Bronchial epithelial cell (primary cell): ENCODE results near the gene KCNH4. TPM values are rescaled to one million over a fixed set of nuclear protein-coding genes. Genes with fewer than 3 reads are reported as not detected.

ENCODE experiments used
- DNase-seq: peaks from one replicate; pipeline ENCODE4 v3.0.0-alpha.2; 2010; ENCODE audit warnings: low read depth
- FAIRE-seq: peaks from 2 replicates; lab custom pipeline; 2011; peaks lifted over from hg19 to GRCh38; lab: Jason Lieb, UNC
- H3K27me3 ChIP-seq: 2 replicates; pipeline ENCODE4 v1.5.1; 2011; ENCODE audit warnings: low read length; ENCODE audit not compliant: control insufficient read depth, insufficient read depth
- H3K36me3 ChIP-seq: 2 replicates; pipeline ENCODE4 v1.5.1; 2011; ENCODE audit warnings: low read length; ENCODE audit not compliant: control insufficient read depth, insufficient read depth
- H3K4me3 ChIP-seq: 2 replicates; pipeline ENCODE4 v1.5.1; 2011; ENCODE audit warnings: mild to moderate bottlenecking, low read depth, low read length, control low read depth
- CTCF ChIP-seq: IDR thresholded peaks from 2 replicates; pipeline ENCODE4 v1.5.1; 2011; ENCODE audit warnings: mild to moderate bottlenecking, moderate library complexity, low read length, control low read depth, inconsistent platforms; ENCODE audit not compliant: insufficient read depth, severe bottlenecking
- total RNA-seq: library from RNA; depleted of rRNA; stranded (reverse); fragments of >200 nt; gene quantifications from 2 replicates; pipeline ENCODE4 v1.2.1, GENCODE V29; 2014

The KCNH4 gene
- total RNA-seq, 1 donor from 2014 or later: not detected

GRCh38 chr17:42166196-42166763 lies 14.7 kb downstream of the KCNH4 start:
- DNase-seq (no peak), FAIRE-seq (no peak)
- Histone ChIP-seq H3K36me3 (no peaks in the 10 kb centered on the region), H3K4me3 (no peak overlapping the region), H3K27me3 (no peaks in the 10 kb centered on the region)
- no peak for TF ChIP-seq CTCF

GRCh38 chr17:42165751-42166150 lies 15.2 kb downstream of the KCNH4 start:
- no peak for TF ChIP-seq CTCF
- FAIRE-seq (no peak), DNase-seq (no peak)
- Histone ChIP-seq H3K4me3 (no peak overlapping the region), H3K36me3 (no peaks in the 10 kb centered on the region), H3K27me3 (no peaks in the 10 kb centered on the region)

- Histone ChIP-seq H3K27me3 (no peaks in the 10 kb centered on the region), H3K4me3 (no peak overlapping the region), H3K36me3 (no peaks in the 10 kb centered on the region)
- FAIRE-seq: no peak
- no peak for DNase-seq
- TF ChIP-seq CTCF: no peak
Observed at GRCh38 chr17:42163696-42164407, 17.1 kb downstream of the KCNH4 start.

- FAIRE-seq (no peak), DNase-seq (no peak)
- H3K36me3 ChIP-seq: no peaks in the 10 kb centered on the region
- H3K27me3 ChIP-seq: no peaks in the 10 kb centered on the region
- TF ChIP-seq CTCF: peak; percentile 26
- H3K4me3 ChIP-seq: no peak overlapping the region
Observed at GRCh38 chr17:42163113-42163512, 17.8 kb downstream of the KCNH4 start.

GRCh38 chr17:42160531-42160910 lies 20.4 kb downstream of the KCNH4 start:
- no peak for TF ChIP-seq CTCF

More at GRCh38 chr17:42160531-42160910, 20.4 kb downstream of the KCNH4 start:
- FAIRE-seq (no peak), DNase-seq (no peak)
- Histone ChIP-seq H3K4me3 (no peak overlapping the region), H3K36me3 (no peaks in the 10 kb centered on the region), H3K27me3 (no peaks in the 10 kb centered on the region)
